Right lobe of liver (tissue), 6 donors: ENCODE measurements around the gene ITFG2. TPM values are rescaled to one million over a fixed set of nuclear protein-coding genes. Genes with fewer than 3 reads are reported as not detected.
A peak's percentile ranks its signal among the peaks of the same experiment; 100 is the strongest.

Experiments used
- ATAC-seq, 4 donors: fragments of 200-7000 bp; cut with Tn5 transposase; one replicate each; pipeline ENCODE4 v1.9.1; 2020; ENCODE audit warnings: mild to moderate bottlenecking in 4 of 4, moderate library complexity in 4 of 4
- DNase-seq, 3 donors: peaks; one replicate each; pipeline ENCODE4 v3.0.0-alpha.2; 2020
- H3K27ac ChIP-seq, 3 donors: fragments of 200-600 bp; one replicate each; pipeline ENCODE4 v1.8.0; 2022
- H3K27me3 ChIP-seq, 2 donors: fragments of 200-600 bp; one replicate each; pipeline ENCODE4 v1.8.0; 2022
- H3K36me3 ChIP-seq, 4 donors: fragments of 200-600 bp; sonication (generic) in 1 of 4; one replicate each; pipeline versions ENCODE4 v1.5.1 to v1.8.0; 2017 to 2022; ENCODE audit warnings: control low read depth in 1 of 4
- H3K4me1 ChIP-seq, 4 donors: fragments of 200-600 bp; sonication (generic) in 1 of 4; one replicate each; pipeline versions ENCODE4 v1.5.1 to v1.8.0; 2017 to 2022; ENCODE audit warnings: control low read depth in 1 of 4
- H3K4me3 ChIP-seq, 3 donors: fragments of 200-600 bp; one replicate each; pipeline ENCODE4 v1.8.0; 2022
- H3K9me3 ChIP-seq, 4 donors: fragments of 200-600 bp; sonication (generic) in 1 of 4; one replicate each; pipeline versions ENCODE4 v1.5.1 to v1.8.0; 2017 to 2022; ENCODE audit warnings: control low read depth in 1 of 4
- CTCF ChIP-seq, 4 donors: fragments of 200-600 bp in 3 of 4; fragments of 450-650 bp in 1 of 4; IDR thresholded peaks; one replicate each; pipeline versions ENCODE4 v1.5.1 to v1.8.0; 2016 to 2022; ENCODE audit warnings: antibody characterized with exemption in 4 of 4, mild to moderate bottlenecking in 2 of 4
- POLR2A ChIP-seq: fragments of 450-650 bp; IDR thresholded peaks from one replicate; pipeline ENCODE4 v1.6.1; 2017; ENCODE audit warnings: antibody characterized with exemption, mild to moderate bottlenecking
- WGBS: methylation state at CpG from one replicate; pipeline ENCODE4 v1.1.6; 2018; ENCODE audit warnings: low coverage, low lambda C conversion rate; ENCODE audit not compliant: insufficient coverage; ENCODE audit errors: missing lambda C conversion rate; 5-methylcytosine and 5-hydroxymethylcytosine counted together
- intact Hi-C, 2 donors: fragments of 100-400 bp; cut with DNase I; formaldehyde crosslinking; loops; one replicate each; pipeline versions ENCODE4 v1.11.2 to v1.14.1; 2022
- total RNA-seq, 6 experiments: library from RNA; depleted of rRNA in 2 of 6; stranded (reverse); fragments of >200 nt in 2 of 6; fragmentation: NEBNext Ultra II Directional in 3 of 6; extraction: Animal tissue kit (Norgen Biotek cat#: 25700) in 3 of 6; gene quantifications; one replicate each; pipeline versions ENCODE4 v1.1.0 to v1.2.4, GENCODE V29; 2016 to 2023
- donor health status: DM: no; HTN: yes; CAD: no.
- donor health status: DM: no; HTN: no; CAD: no.
- donor health status: DM: no; HTN: no; CAD: no.
- donor health status: DM: no; HTN: yes; CAD: no.
- donor health status: DM: no; HTN: yes; CAD: no.

ITFG2 gene
- total RNA-seq, 6 experiments from 2014 or later: 11.3 to 20.5 (median 14.4) TPM

- intact Hi-C loops: no loop called here
- Histone ChIP-seq H3K4me1 (no peaks in the 10 kb centered on the region), H3K36me3 (no peaks in the 10 kb centered on the region), H3K27ac (no peak within 1 kb of the TSS), H3K4me3 (no peak within 1 kb of the TSS), H3K9me3 (no peaks in the 10 kb centered on the region), H3K27me3 (no peaks in the 10 kb centered on the region)
- WGBS: 35% methylated on average over 16 of the region's 32 CpGs
- ATAC-seq: peak; percentile 13 to 39 (median 24)
- TF ChIP-seq POLR2A (no peak), CTCF (IDR thresholded peaks at IDR 0.05) (no peak)
- DNase-seq: no peak
These were observed 22.4 kb downstream of the ITFG2 start, which contains the start of gene NRIP2 for GRCh38 chr12:2834581-2835491. Gene NRIP2 (minus strand): TSS chr12:2835035. CDS start chr12:2834983, 52 bp downstream.

GRCh38 chr12:2835691-2836403 is 23.4 kb downstream of the ITFG2 start:
- H3K4me1 ChIP-seq: no peaks in the 10 kb centered on the region
- H3K27me3 ChIP-seq: no peaks in the 10 kb centered on the region
- no peak overlapping the region for H3K27ac ChIP-seq
- WGBS: 71% methylated on average over 3 of the region's 4 CpGs
- intact Hi-C loops: no loop called here
- TF ChIP-seq POLR2A (no peak), CTCF (IDR thresholded peaks at IDR 0.05) (no peak)
- H3K4me3 ChIP-seq: no peak overlapping the region
- no peaks in the 10 kb centered on the region for H3K9me3 ChIP-seq
- no peaks in the 10 kb centered on the region for H3K36me3 ChIP-seq
- ATAC-seq (no peak), DNase-seq (no peak)

- TF ChIP-seq CTCF (IDR thresholded peaks at IDR 0.05): no peak
- TF ChIP-seq POLR2A: no peak
- H3K27me3 ChIP-seq: no peaks in the 10 kb centered on the region
- no peak for DNase-seq
- intact Hi-C loops: no loop called here
- no peaks in the 10 kb centered on the region for H3K9me3 ChIP-seq
- no peaks in the 10 kb centered on the region for H3K4me1 ChIP-seq
- ATAC-seq: no peak
- no peak overlapping the region for H3K27ac ChIP-seq
- 75% methylated on average over 7 of the region's 8 CpGs for WGBS
- H3K36me3 ChIP-seq: no peaks in the 10 kb centered on the region
- H3K4me3 ChIP-seq: no peak overlapping the region
These were observed 24.1 kb downstream of the ITFG2 start for GRCh38 chr12:2836574-2836973.

- H3K27ac ChIP-seq: no peak overlapping the region
- no peaks in the 10 kb centered on the region for H3K36me3 ChIP-seq
- intact Hi-C loops: no loop called here
- no peaks in the 10 kb centered on the region for H3K27me3 ChIP-seq
- WGBS: 58% methylated on average over 3 of the region's 9 CpGs
- no peak overlapping the region for H3K4me3 ChIP-seq
- H3K4me1 ChIP-seq: no peaks in the 10 kb centered on the region
- H3K9me3 ChIP-seq: no peaks in the 10 kb centered on the region
- no peak for TF ChIP-seq CTCF (IDR thresholded peaks at IDR 0.05)
- TF ChIP-seq POLR2A: no peak
- DNase-seq: no peak
- no peak for ATAC-seq
These were observed 28.7 kb downstream of the ITFG2 start for GRCh38 chr12:2841056-2841650.
